IPS-20b (cell line): ENCODE data around the gene AP1AR.
"Not testable (repeated sequence)": the region's sequence is repeated elsewhere in the genome, so short reads cannot be mapped to it uniquely, and the experiment has no call there.

ENCODE experiments used
- H3K27ac ChIP-seq: one replicate; pipeline ENCODE4 v1.5.1; 2013; ENCODE audit warnings: low read length
- H3K27me3 ChIP-seq: 2 replicates; pipeline ENCODE4 v1.6.1; 2013; ENCODE audit warnings: mild to moderate bottlenecking, low read length, inconsistent platforms; ENCODE audit not compliant: insufficient read depth
- H3K36me3 ChIP-seq: 2 replicates; pipeline ENCODE4 v1.6.1; 2013; ENCODE audit warnings: low read depth, mild to moderate bottlenecking, inconsistent platforms, low read length, moderate library complexity; ENCODE audit not compliant: insufficient read depth
- H3K4me1 ChIP-seq: 2 replicates; pipeline ENCODE4 v1.6.1; 2013; ENCODE audit warnings: mild to moderate bottlenecking, control low read depth, inconsistent platforms, low read length, moderate library complexity; ENCODE audit not compliant: insufficient read depth
- H3K4me3 ChIP-seq: 2 replicates; pipeline ENCODE4 v1.5.1; 2013; ENCODE audit warnings: mild to moderate bottlenecking, low read length, inconsistent platforms
- H3K9ac ChIP-seq: 2 replicates; pipeline ENCODE4 v1.6.1; 2013; ENCODE audit warnings: low read depth, mild to moderate bottlenecking, inconsistent platforms, low read length, moderate library complexity
- H3K9me3 ChIP-seq: 2 replicates; pipeline ENCODE4 v1.6.1; 2013; ENCODE audit warnings: mild to moderate bottlenecking, low read depth, low read length, inconsistent platforms; ENCODE audit not compliant: insufficient read depth

The AP1AR gene

DNA sequence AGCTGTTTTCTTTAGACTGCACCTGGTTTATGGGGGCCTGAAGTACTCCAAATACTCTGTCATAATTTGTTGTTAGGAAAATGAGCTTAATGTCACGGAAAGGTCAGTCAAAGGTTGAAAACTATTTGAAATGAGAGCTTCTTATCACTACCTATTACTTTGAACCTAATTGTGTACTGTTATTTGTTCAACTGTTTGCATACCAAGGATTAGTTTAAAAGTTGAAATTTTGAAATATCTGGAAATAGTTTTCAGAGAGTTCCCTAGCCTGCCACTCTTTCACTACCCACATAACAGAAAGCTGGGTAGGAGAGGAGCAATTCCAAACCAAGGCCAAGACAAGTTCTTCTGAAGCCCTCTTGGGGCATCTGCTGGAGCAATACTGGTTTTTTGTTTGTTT lies 28.0 kb upstream of the AP1AR start:
- H3K36me3 ChIP-seq: no peaks in the 10 kb centered on the region
- no peak overlapping the region for H3K9ac ChIP-seq
- no peaks in the 10 kb centered on the region for H3K9me3 ChIP-seq
- no peak overlapping the region for H3K4me3 ChIP-seq
- H3K27ac ChIP-seq: no peak overlapping the region
- no peaks in the 10 kb centered on the region for H3K4me1 ChIP-seq
- no peaks in the 10 kb centered on the region for H3K27me3 ChIP-seq

DNA sequence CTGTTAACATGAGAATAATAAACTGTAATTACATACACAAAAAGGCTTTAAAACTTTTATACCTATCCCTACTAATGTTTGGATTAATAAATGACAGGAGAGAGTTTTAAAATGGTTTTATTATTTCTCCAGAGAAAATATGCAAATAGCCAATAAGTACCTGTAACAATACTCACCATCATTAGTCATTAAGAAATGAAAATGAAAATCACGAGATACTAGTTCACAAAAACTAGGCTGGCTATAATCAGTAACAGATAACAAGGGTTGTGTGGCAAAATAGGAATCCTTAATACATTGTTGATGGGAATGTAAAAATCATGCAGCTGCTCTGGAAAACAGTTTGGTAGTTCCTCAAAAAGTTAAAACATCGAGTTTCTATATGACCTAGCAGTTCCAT lies 25.2 kb upstream of the AP1AR start:
- no peaks in the 10 kb centered on the region for H3K4me1 ChIP-seq
- H3K9ac ChIP-seq: no peak overlapping the region
- no peaks in the 10 kb centered on the region for H3K36me3 ChIP-seq
- H3K27ac ChIP-seq: no peak overlapping the region
- H3K27me3 ChIP-seq: no peaks in the 10 kb centered on the region
- no peak overlapping the region for H3K4me3 ChIP-seq
- H3K9me3 ChIP-seq: no peaks in the 10 kb centered on the region

DNA sequence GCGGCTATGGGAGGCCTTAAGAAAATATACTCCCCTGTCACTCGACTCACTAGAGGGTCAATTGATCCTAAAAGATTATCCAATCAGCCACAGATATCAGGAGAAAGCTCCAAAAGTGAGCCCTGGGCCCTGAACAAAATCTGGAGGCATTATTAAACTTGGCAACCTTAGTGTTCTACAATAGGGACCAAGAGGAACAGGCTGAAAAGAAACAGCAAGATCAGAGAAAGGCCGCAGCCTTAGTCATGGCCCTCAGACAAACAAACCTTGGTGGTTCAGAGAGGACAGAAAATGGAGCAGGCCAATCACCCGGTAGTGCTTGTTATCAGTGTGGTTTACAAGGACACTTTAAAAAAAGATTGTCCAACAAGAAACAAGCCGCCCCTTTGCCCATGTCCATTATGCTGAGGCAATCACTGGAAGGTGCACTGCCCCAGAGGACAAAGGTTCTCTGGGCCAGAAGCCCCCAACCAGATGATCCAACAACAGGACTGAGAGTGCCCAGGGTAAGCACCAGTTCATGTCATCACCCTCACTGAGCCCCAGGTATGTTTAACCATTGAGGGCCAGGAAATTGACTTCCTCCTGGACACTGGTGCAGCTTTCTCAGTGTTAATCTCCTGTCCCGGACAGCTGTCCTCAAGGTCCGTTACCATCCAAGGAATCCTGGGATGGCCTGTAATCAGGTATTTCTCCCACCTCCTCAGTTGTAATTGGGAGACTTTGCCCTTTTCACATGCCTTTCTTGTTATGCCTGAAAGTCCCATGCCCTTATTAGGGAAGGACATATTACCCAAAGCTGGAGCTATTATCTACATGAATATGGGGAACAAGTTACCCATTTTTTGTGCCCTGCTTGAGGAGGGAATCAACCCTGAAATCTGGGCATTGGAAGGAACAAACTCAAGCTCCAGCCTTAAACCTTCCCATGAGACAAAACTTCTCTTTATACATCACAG lies 23.2 kb upstream of the AP1AR start:
- H3K4me3 ChIP-seq, H3K9me3 ChIP-seq, H3K27me3 ChIP-seq, H3K36me3 ChIP-seq, H3K4me1 ChIP-seq, H3K27ac ChIP-seq, H3K9ac ChIP-seq: not testable (repeated sequence)

DNA sequence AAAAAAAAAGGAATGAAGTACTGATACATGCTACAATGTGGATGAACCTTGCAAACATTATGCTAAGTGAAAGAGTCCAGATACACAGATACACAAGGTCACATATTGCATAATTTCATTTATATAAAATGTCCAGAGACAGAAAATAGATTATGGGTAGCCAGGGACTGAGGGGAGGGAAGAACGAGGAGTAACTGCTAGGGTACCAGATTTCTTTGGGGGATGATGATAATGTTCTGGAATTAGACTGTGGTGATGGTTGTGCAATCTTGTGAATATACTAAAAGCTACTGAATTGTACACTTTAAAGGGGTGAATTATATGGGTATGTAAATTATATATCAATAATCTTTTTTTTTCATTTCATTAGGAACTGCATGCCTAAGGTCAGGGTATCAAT lies 20.8 kb upstream of the AP1AR start:
- Histone ChIP-seq H3K4me1 (no peaks in the 10 kb centered on the region), H3K27me3 (no peaks in the 10 kb centered on the region), H3K4me3 (no peak overlapping the region), H3K9ac (no peak overlapping the region), H3K27ac (no peak overlapping the region), H3K36me3 (no peaks in the 10 kb centered on the region), H3K9me3 (0 out of 2 replicates have a peak, but pooled peaks cover 6% of the 10 kb centered on the region)

DNA sequence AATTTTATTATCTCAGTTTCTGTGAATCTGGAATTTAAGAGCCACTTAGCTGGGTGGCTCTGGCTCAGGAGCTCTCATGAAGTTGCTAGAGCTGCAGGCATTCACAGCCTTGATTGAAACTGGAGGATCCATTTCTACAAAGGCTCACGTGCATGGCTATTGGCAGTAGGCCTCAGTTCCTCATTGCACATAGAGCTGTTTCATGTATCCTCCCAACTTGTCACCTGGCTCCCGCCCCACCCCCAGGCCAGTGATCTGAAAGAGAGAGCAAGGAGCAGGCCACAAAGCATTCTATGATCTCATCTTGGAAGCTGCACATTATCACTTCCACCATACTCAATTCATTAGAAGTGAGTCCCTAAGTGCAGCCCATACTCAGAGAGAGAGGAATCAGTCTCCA lies 18.5 kb upstream of the AP1AR start:
- Histone ChIP-seq H3K9ac (no peak overlapping the region), H3K9me3 (0 out of 2 replicates have a peak, but pooled peaks cover 6% of the 10 kb centered on the region), H3K27ac (no peak overlapping the region), H3K4me3 (no peak overlapping the region), H3K36me3 (no peaks in the 10 kb centered on the region), H3K4me1 (no peaks in the 10 kb centered on the region), H3K27me3 (no peaks in the 10 kb centered on the region)

DNA sequence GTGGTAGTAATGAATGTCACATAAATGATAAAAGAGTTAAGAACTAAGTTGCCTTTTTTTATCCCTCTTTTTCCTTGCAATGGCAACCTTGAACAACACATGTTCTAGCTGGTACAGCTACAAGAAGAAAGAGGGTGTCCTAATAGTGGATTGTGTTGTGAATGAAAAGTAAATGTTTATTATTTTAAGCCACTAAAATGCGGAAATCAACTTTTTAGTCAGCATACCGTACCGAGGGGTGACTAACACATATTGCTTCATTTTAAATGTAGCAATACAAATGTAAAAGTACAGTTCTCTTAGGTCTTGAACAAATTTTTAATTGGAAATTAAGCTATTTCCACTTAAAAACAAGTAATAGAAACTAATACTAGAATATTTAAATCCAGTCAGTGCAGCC lies 17.7 kb upstream of the AP1AR start:
- H3K4me3 ChIP-seq: no peak overlapping the region
- no peaks in the 10 kb centered on the region for H3K27me3 ChIP-seq
- no peak overlapping the region for H3K27ac ChIP-seq
- no peaks in the 10 kb centered on the region for H3K36me3 ChIP-seq
- no peaks in the 10 kb centered on the region for H3K4me1 ChIP-seq
- no peak overlapping the region for H3K9ac ChIP-seq
- 0 out of 2 replicates have a peak, but pooled peaks cover 6% of the 10 kb centered on the region for H3K9me3 ChIP-seq

DNA sequence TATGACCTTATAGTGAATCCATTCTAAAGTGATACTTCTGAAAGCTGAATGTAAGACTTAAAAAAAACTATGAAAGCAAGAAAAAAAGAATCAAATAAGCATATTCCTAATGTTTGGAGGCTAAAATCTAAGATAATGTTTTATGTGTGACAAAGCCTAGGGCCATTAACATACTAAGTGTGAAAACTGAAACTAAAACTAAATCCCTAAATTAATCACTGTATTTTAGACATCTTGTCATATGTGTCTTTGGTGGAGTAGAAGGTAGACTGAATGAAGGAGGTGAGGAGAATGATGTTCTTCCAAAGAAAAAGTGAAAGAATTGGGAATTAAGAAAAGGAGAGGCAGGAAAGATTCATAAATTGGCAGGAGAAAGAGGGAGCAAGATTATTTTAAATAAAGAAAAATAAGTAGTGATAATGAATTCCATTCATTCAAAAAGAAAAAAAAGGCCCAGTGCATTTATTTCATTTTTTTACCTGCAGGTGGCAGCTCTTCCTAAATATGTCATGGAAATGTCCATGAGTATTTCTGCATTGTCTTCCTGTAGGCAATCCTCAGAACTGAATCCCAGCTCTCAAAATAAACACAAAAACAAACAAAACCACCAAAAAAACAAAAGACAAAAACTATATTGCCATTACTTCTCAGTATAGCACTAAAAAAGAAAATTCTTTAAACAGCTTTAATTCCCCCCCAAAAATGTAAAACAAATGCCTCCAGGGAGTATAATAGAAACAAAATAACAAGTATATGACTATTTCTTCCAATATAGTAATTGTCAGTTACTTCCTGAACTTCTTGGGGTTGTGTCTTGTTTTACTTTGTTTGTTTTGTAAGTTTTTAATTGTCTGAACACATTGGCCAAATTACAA lies 17.0 kb upstream of the AP1AR start:
- Histone ChIP-seq H3K4me1 (no peaks in the 10 kb centered on the region), H3K9ac (no peak overlapping the region), H3K27ac (no peak overlapping the region), H3K4me3 (no peak overlapping the region), H3K9me3 (0 out of 2 replicates have a peak, but pooled peaks cover 6% of the 10 kb centered on the region), H3K36me3 (no peaks in the 10 kb centered on the region), H3K27me3 (no peaks in the 10 kb centered on the region)

DNA sequence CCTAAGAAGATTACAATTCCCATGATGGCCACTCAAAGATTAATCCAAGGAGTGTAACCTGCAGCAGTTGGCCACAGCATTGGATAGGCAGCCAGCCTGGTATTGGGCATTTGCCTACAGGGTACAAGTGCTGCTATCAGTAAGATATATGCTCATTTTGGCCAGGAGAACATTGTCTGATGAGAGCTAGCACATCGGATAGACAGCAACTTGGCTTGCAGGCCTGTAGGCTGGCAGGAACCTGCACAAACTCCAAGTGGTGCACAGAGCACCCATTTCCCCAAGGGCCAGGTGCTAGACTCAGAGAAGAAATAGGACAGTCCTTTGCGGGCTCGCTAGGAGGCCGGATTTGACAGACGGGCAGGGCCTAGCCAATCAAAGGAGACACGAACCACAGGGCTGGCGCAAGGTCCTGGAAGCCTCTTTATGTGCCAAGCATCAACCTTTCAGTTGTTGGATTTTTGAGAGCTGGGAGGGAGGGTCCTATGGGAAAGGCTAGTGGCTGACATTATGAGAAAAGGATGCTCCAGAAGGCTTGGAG lies 11.7 kb upstream of the AP1AR start:
- H3K4me1 ChIP-seq: no peaks in the 10 kb centered on the region
- no peaks in the 10 kb centered on the region for H3K27me3 ChIP-seq
- H3K9me3 ChIP-seq: no peaks in the 10 kb centered on the region
- H3K9ac ChIP-seq: no peak overlapping the region
- no peak overlapping the region for H3K27ac ChIP-seq
- H3K4me3 ChIP-seq: no peak overlapping the region
- no peaks in the 10 kb centered on the region for H3K36me3 ChIP-seq

DNA sequence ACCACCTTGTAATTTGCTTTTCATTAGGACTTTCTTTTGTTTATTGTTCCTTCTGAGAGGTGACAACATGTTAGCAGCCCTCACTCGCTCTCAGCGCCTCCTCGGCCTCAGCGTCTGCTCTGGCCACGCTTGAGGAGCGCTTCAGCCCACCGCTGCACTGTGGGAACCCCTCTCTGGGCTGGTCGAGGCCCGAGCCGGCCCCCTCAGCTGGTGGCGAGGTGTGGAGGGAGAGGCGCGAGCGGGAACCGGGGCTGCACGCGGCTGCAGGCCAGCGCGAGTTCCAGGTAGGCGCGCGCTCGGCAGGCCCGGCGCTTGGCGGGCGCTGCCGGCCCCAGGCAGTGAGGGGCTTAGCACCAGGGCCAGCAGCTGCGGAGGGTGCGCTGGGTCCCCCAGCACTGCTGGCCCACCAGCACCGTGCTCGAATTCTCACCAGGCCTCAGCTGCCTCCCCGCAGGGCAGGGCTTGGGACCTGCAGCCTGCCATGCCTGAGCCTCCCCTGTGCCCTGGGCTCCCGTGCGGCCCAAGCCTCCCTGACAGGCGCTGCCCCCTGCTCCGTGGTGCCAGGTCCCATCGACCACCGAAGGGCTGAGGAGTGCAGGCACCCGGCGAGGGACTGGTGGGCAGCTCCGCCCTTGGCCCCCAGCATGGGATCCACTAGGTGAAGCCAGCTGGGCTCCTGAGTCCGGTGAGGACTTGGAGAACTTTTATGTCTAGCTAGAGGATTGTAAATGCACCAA lies 9.2 kb upstream of the AP1AR start:
- no peaks in the 10 kb centered on the region for H3K27me3 ChIP-seq
- H3K9me3 ChIP-seq: no peaks in the 10 kb centered on the region
- H3K36me3 ChIP-seq: no peaks in the 10 kb centered on the region
- H3K9ac ChIP-seq: no peak overlapping the region
- H3K4me1 ChIP-seq: no peaks in the 10 kb centered on the region
- no peak overlapping the region for H3K27ac ChIP-seq
- H3K4me3 ChIP-seq: no peak overlapping the region

DNA sequence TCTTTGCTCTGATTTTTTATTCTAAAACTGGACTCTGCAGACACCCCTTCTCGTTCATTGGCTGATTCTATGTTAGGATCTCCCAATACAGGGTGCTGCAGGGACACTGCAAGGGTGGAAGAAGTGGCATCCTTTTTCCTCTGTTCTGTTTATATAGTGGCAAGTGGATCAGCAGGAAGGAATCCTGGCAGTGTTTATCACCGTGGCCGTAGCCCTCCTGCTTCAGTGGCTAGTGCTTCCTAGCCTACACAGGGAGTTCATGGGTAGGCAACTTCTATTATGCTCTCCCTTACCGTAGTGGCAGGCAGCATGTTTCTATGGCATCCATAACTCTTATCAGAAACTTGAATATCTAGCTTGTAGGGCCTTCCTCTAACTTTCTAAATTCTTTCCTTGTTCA lies 6.4 kb upstream of the AP1AR start:
- Histone ChIP-seq H3K27ac (no peak overlapping the region), H3K36me3 (no peaks in the 10 kb centered on the region), H3K9ac (no peak overlapping the region), H3K27me3 (no peaks in the 10 kb centered on the region), H3K4me3 (no peak overlapping the region), H3K4me1 (no peaks in the 10 kb centered on the region; the same call in 1 of the 2 replicates), H3K9me3 (no peaks in the 10 kb centered on the region)
